Duodenal mucosa (tissue), 2 donors: ENCODE measurements around the gene TPST1.

Experiments
- H3K27ac ChIP-seq: one replicate; pipeline ENCODE4 v1.7.0; 2013; ENCODE audit warnings: low read depth, low read length
- H3K27me3 ChIP-seq, 2 donors: one replicate each; pipeline ENCODE4 v1.7.0; 2013; ENCODE audit warnings: low read length in 2 of 2, control low read depth in 1 of 2; ENCODE audit not compliant: insufficient read depth in 2 of 2, control insufficient read depth in 1 of 2
- H3K36me3 ChIP-seq, 2 donors: one replicate each; pipeline ENCODE4 v1.7.0; 2013; ENCODE audit warnings: low read length in 2 of 2, control low read depth in 1 of 2; ENCODE audit not compliant: insufficient read depth in 2 of 2, control insufficient read depth in 1 of 2
- H3K4me1 ChIP-seq, 2 donors: one replicate each; pipeline ENCODE4 v1.7.0; 2013; ENCODE audit warnings: low read length in 2 of 2, control low read depth in 1 of 2; ENCODE audit not compliant: insufficient read depth in 2 of 2, control insufficient read depth in 1 of 2
- H3K4me3 ChIP-seq, 2 donors: one replicate each; pipeline ENCODE4 v1.7.0; 2013; ENCODE audit warnings: low read length in 2 of 2, low read depth in 1 of 2
- H3K9ac ChIP-seq, 2 donors: one replicate each; pipeline ENCODE4 v1.7.0; 2013; ENCODE audit warnings: low read length in 2 of 2, low read depth in 1 of 2
- H3K9me3 ChIP-seq, 2 donors: one replicate each; pipeline ENCODE4 v1.7.0; 2013; ENCODE audit warnings: low read length in 2 of 2, control low read depth in 1 of 2; ENCODE audit not compliant: control insufficient read depth in 1 of 2

The TPST1 gene

DNA sequence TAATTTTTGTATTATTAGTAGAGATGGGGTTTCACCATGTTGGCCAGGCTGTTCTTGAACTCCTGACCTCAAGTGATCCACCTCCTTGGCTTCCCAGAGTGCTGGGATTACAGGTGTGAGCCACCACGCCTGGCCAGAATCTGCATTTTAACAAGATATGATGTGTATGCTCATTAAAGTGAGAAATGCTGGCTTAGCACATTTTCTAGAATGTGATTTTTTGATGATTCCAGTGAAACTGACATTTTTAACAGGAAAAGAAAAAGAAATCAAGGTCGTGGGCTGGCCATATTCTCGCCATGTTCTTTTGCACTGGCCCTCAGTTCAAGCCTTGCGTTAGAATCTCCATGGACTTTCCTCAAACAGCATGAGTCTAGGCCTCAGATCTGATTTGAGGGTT is 18.1 kb upstream of the TPST1 start:
- H3K36me3 ChIP-seq = no peaks in the 10 kb centered on the region
- no peak overlapping the region for H3K27ac ChIP-seq
- H3K9me3 ChIP-seq = no peaks in the 10 kb centered on the region
- no peaks in the 10 kb centered on the region for H3K27me3 ChIP-seq
- no peaks in the 10 kb centered on the region for H3K4me1 ChIP-seq
- H3K4me3 ChIP-seq = no peak overlapping the region
- H3K9ac ChIP-seq = no peak overlapping the region

DNA sequence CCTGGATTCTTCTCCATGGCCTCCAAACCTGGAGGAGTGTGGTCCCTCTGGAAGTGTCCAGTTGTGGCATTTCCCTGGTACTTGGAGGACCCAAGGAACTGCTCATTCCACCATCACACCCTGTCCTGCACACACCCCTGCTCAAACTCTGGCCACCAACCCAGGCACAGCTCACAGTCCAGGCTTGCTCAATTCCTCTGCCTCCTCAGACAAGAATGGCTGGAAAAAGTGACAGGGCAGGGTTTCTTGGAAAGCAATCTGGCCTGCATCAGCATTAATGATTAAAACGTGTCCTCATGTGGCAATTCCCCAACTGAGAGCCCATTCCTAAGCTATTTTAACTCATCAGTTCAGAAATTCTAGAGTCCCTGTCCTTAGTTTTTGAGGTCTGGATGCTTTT is 17.2 kb upstream of the TPST1 start:
- Histone ChIP-seq H3K27ac (no peak overlapping the region), H3K9me3 (no peaks in the 10 kb centered on the region), H3K9ac (no peak overlapping the region), H3K27me3 (no peaks in the 10 kb centered on the region), H3K4me3 (no peak overlapping the region), H3K4me1 (no peaks in the 10 kb centered on the region), H3K36me3 (no peaks in the 10 kb centered on the region)

DNA sequence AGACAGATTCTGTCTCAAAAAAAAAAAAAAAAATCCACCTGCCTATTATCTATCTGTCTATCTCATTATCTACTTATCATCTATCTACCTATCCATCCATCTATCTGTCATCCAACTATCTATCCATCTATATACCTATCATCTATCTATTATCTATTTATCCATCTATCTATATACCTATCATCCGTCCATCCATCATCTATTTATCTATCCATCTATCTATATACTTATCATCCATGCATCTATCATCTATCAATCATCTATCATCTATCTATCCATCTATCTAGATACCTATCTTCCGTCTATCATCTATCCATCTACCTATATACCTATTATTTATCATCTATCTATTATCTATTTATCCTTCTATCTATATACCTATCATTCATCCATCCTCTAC is 16.5 kb upstream of the TPST1 start:
- H3K9ac ChIP-seq = no peak overlapping the region
- no peaks in the 10 kb centered on the region for H3K9me3 ChIP-seq
- H3K36me3 ChIP-seq = no peaks in the 10 kb centered on the region
- no peak overlapping the region for H3K4me3 ChIP-seq
- H3K27ac ChIP-seq = no peak overlapping the region
- no peaks in the 10 kb centered on the region for H3K4me1 ChIP-seq
- no peaks in the 10 kb centered on the region for H3K27me3 ChIP-seq

DNA sequence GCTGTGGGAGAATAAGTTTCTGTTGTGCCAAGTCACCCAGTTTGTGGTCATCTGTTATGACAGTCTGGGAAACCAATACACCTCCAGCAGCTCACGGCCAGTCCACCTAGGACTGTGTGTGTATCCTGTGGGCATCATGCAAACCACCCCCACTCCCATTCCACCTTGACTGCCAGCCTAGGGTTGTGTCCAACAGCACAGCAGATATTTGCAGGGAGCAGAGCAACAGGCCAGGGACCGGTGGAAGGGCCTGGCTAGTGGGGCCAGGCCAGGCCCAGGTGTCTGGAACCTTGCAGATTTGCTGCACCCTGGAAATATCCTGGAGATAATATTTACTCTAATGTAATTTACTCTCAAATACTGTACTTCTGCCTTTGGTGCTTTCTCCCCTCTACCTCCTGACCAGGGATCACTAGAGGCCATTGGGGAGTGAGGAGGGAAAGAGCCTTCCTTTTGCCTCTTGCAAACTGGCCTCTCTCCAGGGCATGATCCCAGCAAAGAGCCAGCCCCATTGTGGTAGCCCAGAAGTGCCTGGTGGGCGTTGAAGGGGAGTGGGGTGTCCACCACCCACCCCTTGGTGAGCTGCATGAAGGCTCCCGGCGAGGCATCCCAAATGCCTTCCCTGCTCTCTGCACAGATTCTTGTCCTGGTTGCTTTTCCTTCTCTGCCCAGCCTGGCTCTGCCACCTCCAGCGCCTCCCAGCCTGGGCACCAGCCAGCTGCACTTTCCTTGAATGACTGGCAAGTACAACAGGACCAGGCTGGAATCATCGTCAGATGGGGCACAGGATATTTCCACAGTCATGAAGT is 15.2 kb upstream of the TPST1 start:
- Histone ChIP-seq H3K9me3 (no peaks in the 10 kb centered on the region), H3K9ac (no peak overlapping the region), H3K27ac (no peak overlapping the region), H3K4me1 (no peaks in the 10 kb centered on the region), H3K27me3 (no peaks in the 10 kb centered on the region), H3K36me3 (no peaks in the 10 kb centered on the region), H3K4me3 (no peak overlapping the region)

DNA sequence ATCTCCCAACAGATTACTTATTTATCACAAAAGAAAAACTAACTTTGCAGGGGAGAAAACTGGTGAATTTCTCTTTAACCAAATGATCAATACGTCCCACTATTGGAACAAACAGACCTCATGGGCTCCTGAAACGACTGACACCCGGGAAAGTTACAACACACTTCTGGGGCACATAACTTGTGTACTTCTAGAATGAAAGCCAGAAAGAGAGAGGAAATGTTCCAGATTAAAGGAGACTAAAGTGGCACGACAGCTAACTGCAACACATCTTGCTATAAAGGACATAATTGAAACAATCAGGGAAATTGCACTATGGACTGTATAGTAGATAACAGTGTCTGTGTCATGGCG is 14.7 kb upstream of the TPST1 start:
- H3K9ac ChIP-seq = no peak overlapping the region
- H3K27ac ChIP-seq = no peak overlapping the region
- H3K4me3 ChIP-seq = no peak overlapping the region
- no peaks in the 10 kb centered on the region for H3K27me3 ChIP-seq
- no peaks in the 10 kb centered on the region for H3K36me3 ChIP-seq
- no peaks in the 10 kb centered on the region for H3K9me3 ChIP-seq
- H3K4me1 ChIP-seq = no peaks in the 10 kb centered on the region

DNA sequence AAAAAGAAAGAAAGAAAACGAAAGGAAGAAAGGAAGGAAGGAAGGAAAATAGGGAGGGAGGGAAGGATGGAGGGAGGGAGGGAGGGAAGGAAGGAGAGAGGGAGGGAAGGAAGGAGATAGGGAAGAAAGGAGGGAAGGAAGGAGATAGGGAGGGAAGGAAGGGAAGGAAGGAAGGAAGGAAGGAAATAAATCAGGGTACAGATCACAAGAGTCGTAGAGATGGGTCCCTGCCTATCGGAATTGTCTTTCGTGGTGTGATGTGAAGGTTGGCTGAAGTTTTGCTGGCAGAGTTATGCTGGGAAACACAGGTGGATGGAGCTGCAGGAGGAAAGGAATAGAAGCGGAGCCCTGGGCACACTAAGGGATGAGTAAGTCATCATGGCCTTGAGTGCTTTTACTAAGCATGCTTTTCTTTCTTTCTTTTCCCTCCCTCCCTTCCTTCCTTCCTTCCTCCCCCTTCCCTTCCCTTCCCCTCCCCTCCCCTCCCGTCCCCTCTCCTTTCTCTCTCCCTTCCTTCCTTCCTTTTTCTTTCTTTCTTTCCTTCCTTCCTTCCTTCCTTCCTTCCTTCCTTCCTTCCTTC is 11.9 kb upstream of the TPST1 start:
- Histone ChIP-seq H3K27ac (no peak overlapping the region), H3K36me3 (no peaks in the 10 kb centered on the region), H3K4me3 (no peak overlapping the region), H3K27me3 (no peaks in the 10 kb centered on the region), H3K9me3 (no peaks in the 10 kb centered on the region), H3K4me1 (no peaks in the 10 kb centered on the region), H3K9ac (no peak overlapping the region)

DNA sequence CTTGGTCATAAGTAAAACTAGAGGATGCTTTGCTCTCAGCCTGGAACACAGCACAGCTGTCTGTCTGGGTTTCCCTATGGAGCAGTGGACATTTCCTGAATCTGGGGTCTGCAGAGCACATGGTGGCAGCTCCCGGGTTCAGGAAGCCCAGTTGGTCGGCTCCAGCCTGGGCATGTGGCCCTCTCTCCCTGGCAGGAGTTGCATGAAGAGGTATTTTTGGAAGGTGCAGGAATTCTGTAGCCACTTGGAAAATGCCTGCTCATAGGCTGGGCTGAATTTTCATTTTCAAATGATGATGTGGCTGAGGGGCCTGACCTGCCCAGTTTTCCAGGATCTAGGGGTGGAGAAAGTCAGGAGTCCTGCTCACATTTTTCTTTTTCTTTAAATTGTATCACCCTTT is 6.7 kb upstream of the TPST1 start:
- no peak overlapping the region for H3K4me3 ChIP-seq
- no peak overlapping the region for H3K27ac ChIP-seq
- H3K9me3 ChIP-seq = no peaks in the 10 kb centered on the region
- no peaks in the 10 kb centered on the region for H3K27me3 ChIP-seq
- no peak overlapping the region for H3K9ac ChIP-seq
- no peaks in the 10 kb centered on the region for H3K4me1 ChIP-seq
- no peaks in the 10 kb centered on the region for H3K36me3 ChIP-seq

DNA sequence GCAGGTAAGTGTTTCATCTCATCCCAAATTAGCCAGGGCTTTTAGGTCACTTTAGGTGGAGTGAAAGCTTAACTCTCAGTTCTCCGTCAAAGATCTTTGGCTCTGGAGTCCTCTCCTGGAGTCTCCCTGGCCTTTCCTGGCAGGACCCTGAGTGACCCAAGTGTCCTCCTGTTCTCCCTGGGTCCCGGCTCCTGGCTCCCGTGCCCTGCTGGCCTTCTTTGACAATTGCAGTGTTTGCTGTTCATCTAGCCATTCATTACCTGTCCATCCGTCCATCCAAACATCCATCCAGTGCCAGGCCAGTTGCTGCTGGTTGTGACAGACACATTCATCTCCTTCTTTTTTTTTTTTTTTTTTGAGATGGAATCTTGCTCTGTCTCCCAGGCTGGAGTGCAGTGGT is 6.2 kb upstream of the TPST1 start:
- H3K4me3 ChIP-seq = no peak overlapping the region
- no peak overlapping the region for H3K27ac ChIP-seq
- H3K27me3 ChIP-seq = no peaks in the 10 kb centered on the region
- no peak overlapping the region for H3K9ac ChIP-seq
- H3K4me1 ChIP-seq = no peaks in the 10 kb centered on the region
- H3K36me3 ChIP-seq = no peaks in the 10 kb centered on the region
- no peaks in the 10 kb centered on the region for H3K9me3 ChIP-seq

DNA sequence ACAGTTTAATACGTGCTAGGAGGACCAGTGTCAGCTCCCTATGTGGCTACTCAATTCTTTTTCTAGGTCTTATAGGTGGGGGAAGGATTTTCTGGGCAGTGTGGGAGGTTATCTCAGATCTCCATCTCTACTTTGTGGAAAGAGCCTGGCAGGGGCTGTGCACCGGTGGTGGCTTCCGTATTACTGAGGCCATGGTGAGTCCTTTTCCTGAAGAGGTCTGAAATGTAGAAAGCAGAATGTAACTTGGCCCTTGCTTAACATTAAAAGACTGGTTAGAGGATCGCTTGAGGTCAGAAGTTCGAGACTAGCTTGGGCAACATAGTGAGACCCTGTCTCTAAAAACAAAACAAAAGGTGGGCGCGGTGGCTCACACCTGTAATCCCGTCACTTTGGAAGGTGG is 2.7 kb upstream of the TPST1 start:
- H3K9ac ChIP-seq = no peak overlapping the region
- no peaks in the 10 kb centered on the region for H3K9me3 ChIP-seq
- no peaks in the 10 kb centered on the region for H3K36me3 ChIP-seq
- peaks cover 11 to 25% of the 10 kb centered on the region in 2 donors for H3K27me3 ChIP-seq
- H3K27ac ChIP-seq = no peak overlapping the region
- H3K4me1 ChIP-seq = peaks cover 0 to 22% of the 10 kb centered on the region in 2 donors
- no peak overlapping the region for H3K4me3 ChIP-seq

DNA sequence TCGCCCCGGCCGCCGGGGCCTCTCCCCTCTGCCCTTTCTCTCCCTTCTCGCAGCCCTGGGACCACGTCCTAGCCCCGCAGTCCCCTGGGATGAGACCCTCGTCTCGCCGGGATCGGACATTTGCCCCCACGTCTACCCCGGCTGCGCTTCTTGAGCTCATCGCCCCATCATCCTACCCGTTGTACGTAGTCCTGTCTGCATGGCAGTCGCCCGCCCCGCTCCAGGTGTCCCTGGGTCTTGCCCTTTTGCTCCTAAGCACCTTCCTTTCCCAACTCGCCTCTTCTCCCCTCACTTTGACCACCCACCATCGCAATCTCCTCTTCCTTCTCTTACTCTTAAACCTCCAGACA is 582 bp downstream of the TPST1 start:
- Histone ChIP-seq H3K27me3 (peaks cover 22 to 25% of the 10 kb centered on the region in 2 donors), H3K4me1 (peaks cover 0 to 22% of the 10 kb centered on the region in 2 donors), H3K36me3 (no peaks in the 10 kb centered on the region), H3K4me3 (peak overlapping the region; percentile 67 to 76), H3K9ac (peak overlapping the region; percentile 60 to 67), H3K9me3 (no peaks in the 10 kb centered on the region), H3K27ac (peak overlapping the region; percentile 62)
